ENCODE results near the gene RAB3IL1.

Gene RAB3IL1

GRCh38 chr11:61860054-61860903 is 57.1 kb downstream of the RAB3IL1 start:
- no peak for DNase-seq (ENCODE audit: low read depth, low spot score)
- H3K4me3 ChIP-seq (ENCODE audit: low read length): no peak overlapping the region

- DNase-seq (ENCODE audit: low read depth, low spot score): no peak
Observed at GRCh38 chr11:61855939-61856680, 61.3 kb downstream of the RAB3IL1 start.

GRCh38 chr11:61854966-61855714 is 62.2 kb downstream of the RAB3IL1 start:
- H3K4me3 ChIP-seq (ENCODE audit: low read length): no peak overlapping the region

More at GRCh38 chr11:61855939-61856680, 61.3 kb downstream of the RAB3IL1 start:
- no peak overlapping the region for H3K4me3 ChIP-seq (ENCODE audit: low read length)

GRCh38 chr11:61854206-61854895 is 63.0 kb downstream of the RAB3IL1 start:
- H3K4me3 ChIP-seq (ENCODE audit: low read length): no peak overlapping the region
- DNase-seq (ENCODE audit: low read depth, low spot score): no peak

More at GRCh38 chr11:61854966-61855714, 62.2 kb downstream of the RAB3IL1 start:
- DNase-seq (ENCODE audit: low read depth, low spot score): no peak

- no peak for DNase-seq (ENCODE audit: low read depth, low spot score)
- H3K4me3 ChIP-seq (ENCODE audit: low read length): no peak overlapping the region
Observed at GRCh38 chr11:61853698-61854169, 63.6 kb downstream of the RAB3IL1 start.

- no peak for DNase-seq (ENCODE audit: low read depth, low spot score)
Observed at GRCh38 chr11:61851900-61852295, 65.5 kb downstream of the RAB3IL1 start.

GRCh38 chr11:61851113-61851899 is 66.1 kb downstream of the RAB3IL1 start:
- DNase-seq (ENCODE audit: low read depth, low spot score): no peak
- H3K4me3 ChIP-seq (ENCODE audit: low read length): no peak overlapping the region

More at GRCh38 chr11:61851900-61852295, 65.5 kb downstream of the RAB3IL1 start:
- H3K4me3 ChIP-seq (ENCODE audit: low read length): no peak overlapping the region

GRCh38 chr11:61850687-61851086 is 66.7 kb downstream of the RAB3IL1 start:
- DNase-seq (ENCODE audit: low read depth, low spot score): no peak
- no peak overlapping the region for H3K4me3 ChIP-seq (ENCODE audit: low read length)

- no peak overlapping the region for H3K4me3 ChIP-seq (ENCODE audit: low read length)
- DNase-seq (ENCODE audit: low read depth, low spot score): no peak
Observed at GRCh38 chr11:61848631-61849030, 68.7 kb downstream of the RAB3IL1 start.

- no peak overlapping the region for H3K4me3 ChIP-seq (ENCODE audit: low read length)
Observed at GRCh38 chr11:61847914-61848581, 69.3 kb downstream of the RAB3IL1 start.

More at GRCh38 chr11:61847914-61848581, 69.3 kb downstream of the RAB3IL1 start:
- DNase-seq (ENCODE audit: low read depth, low spot score): no peak
